IMR-90 (cell line): Measurements from ENCODE around the gene SLC7A4. TPM values are rescaled to one million over a fixed set of nuclear protein-coding genes. Genes with fewer than 3 reads are reported as not detected.

ENCODE experiments used
- ATAC-seq: fragments of 200-7000 bp; cut with Tn5 transposase; 2 replicates; pipeline ENCODE4 v1.9.1; 2020; ENCODE audit warnings: low read depth, mild to moderate bottlenecking, moderate library complexity
- BruUV-seq: library from RNA; stranded (reverse); fragments of 400-500 nt; replicated peaks from 2 replicates; lab custom pipeline; 2021; lab: Mats Ljungman, UMichigan
- CTCF ChIA-PET: fragments of 300-600 bp; formaldehyde crosslinking; extraction: SDS; loops from one replicate; lab custom pipeline; 2021; ENCODE audit warnings: antibody characterized with exemption; lab: Yijun Ruan, JAX
- POLR2A ChIA-PET: fragments of 300-600 bp; sonication (Branson Sonifier 250); formaldehyde crosslinking; loops from one replicate; lab custom pipeline; 2022; ENCODE audit warnings: antibody characterized with exemption; ENCODE audit not compliant: unreplicated experiment; lab: Charles Lee
- DNase-seq: peaks from one replicate; pipeline ENCODE4 v3.0.0; 2013
- H2AFZ ChIP-seq: replicated peaks from 2 replicates; pipeline ENCODE3; 2013; ENCODE audit warnings: low read length, mild to moderate bottlenecking; ENCODE audit not compliant: poor library complexity
- H2AK5ac ChIP-seq: 2 replicates; pipeline ENCODE4 v1.6.1; 2013; ENCODE audit warnings: low read depth, low read length, inconsistent platforms
- H2AK9ac ChIP-seq: replicated peaks from 2 replicates; pipeline ENCODE3; 2013; ENCODE audit warnings: mild to moderate bottlenecking, low read depth, low read length, moderate library complexity; ENCODE audit not compliant: poor library complexity
- H2BK120ac ChIP-seq: 2 replicates; pipeline ENCODE4 v1.6.1; 2013; ENCODE audit warnings: low read depth, low read length, inconsistent platforms
- H2BK15ac ChIP-seq: 3 replicates; pipeline ENCODE4 v1.6.1; 2013; ENCODE audit warnings: low read depth, low read length, inconsistent platforms
- H2BK20ac ChIP-seq: 2 replicates; pipeline ENCODE4 v1.6.1; 2013; ENCODE audit warnings: low read depth, mild to moderate bottlenecking, inconsistent platforms, low read length, moderate library complexity
- H2BK5ac ChIP-seq: 2 replicates; pipeline ENCODE4 v1.6.1; 2013; ENCODE audit warnings: mild to moderate bottlenecking, low read depth, low read length, inconsistent platforms; ENCODE audit not compliant: poor library complexity, severe bottlenecking
- H3K14ac ChIP-seq: replicated peaks from 2 replicates; pipeline ENCODE4 v1.6.1; 2013; ENCODE audit warnings: low read depth, low read length, inconsistent platforms
- H3K18ac ChIP-seq: 2 replicates; pipeline ENCODE4 v1.6.1; 2013; ENCODE audit warnings: low read depth, low read length, control low read depth
- H3K23ac ChIP-seq: 2 replicates; pipeline ENCODE4 v1.6.1; 2013; ENCODE audit warnings: low read depth, low read length, inconsistent platforms
- H3K27ac ChIP-seq: 2 replicates; pipeline ENCODE4 v1.5.1; 2013; ENCODE audit warnings: mild to moderate bottlenecking, control low read depth, low read length; ENCODE audit not compliant: insufficient read depth
- H3K27me3 ChIP-seq: 2 replicates; pipeline ENCODE4 v1.6.1; 2013; ENCODE audit warnings: low read length; ENCODE audit not compliant: control insufficient read depth, insufficient read depth
- H3K36me3 ChIP-seq: 2 replicates; pipeline ENCODE4 v1.6.1; 2013; ENCODE audit warnings: low read length, mixed read lengths; ENCODE audit not compliant: control insufficient read depth, insufficient read depth
- H3K4ac ChIP-seq: 2 replicates; pipeline ENCODE4 v1.6.1; 2013; ENCODE audit warnings: low read depth, low read length, inconsistent platforms
- H3K4me1 ChIP-seq: 2 replicates; pipeline ENCODE4 v1.6.1; 2013; ENCODE audit warnings: low read length, mixed read lengths; ENCODE audit not compliant: control insufficient read depth, insufficient read depth
- H3K4me2 ChIP-seq: 2 replicates; pipeline ENCODE4 v1.6.1; 2013; ENCODE audit warnings: low read depth, mild to moderate bottlenecking, control low read depth, low read length, moderate library complexity
- H3K4me3 ChIP-seq: 2 replicates; pipeline ENCODE4 v1.5.1; 2013; ENCODE audit warnings: low read depth, mild to moderate bottlenecking, control low read depth, low read length, moderate library complexity; ENCODE audit not compliant: insufficient read depth
- H3K56ac ChIP-seq: 2 replicates; pipeline ENCODE4 v1.6.1; 2013; ENCODE audit warnings: low read length, inconsistent platforms; ENCODE audit not compliant: insufficient read depth; ENCODE audit errors: extremely low read depth
- H3K79me1 ChIP-seq, 2 experiments: 2 replicates each; pipeline ENCODE4 v1.6.1; 2013; ENCODE audit warnings: low read length in 2 of 2, inconsistent platforms in 1 of 2, low read depth in 1 of 2
- H3K9ac ChIP-seq: 2 replicates; pipeline ENCODE4 v1.6.1; 2013; ENCODE audit warnings: low read depth, low read length, control low read depth
- H3K9me1 ChIP-seq: 2 replicates; pipeline ENCODE4 v1.6.1; 2013; ENCODE audit warnings: low read length, inconsistent platforms; ENCODE audit not compliant: insufficient read depth
- H3K9me3 ChIP-seq: 2 replicates; pipeline ENCODE4 v1.6.1; 2013; ENCODE audit warnings: low read length; ENCODE audit not compliant: control insufficient read depth, insufficient read depth
- H4K20me1 ChIP-seq: 2 replicates; pipeline ENCODE4 v1.6.1; 2013; ENCODE audit warnings: low read length, inconsistent platforms; ENCODE audit not compliant: insufficient read depth
- H4K5ac ChIP-seq: 2 replicates; pipeline ENCODE4 v1.6.1; 2013; ENCODE audit warnings: mild to moderate bottlenecking, low read depth, low read length, control low read depth
- H4K8ac ChIP-seq, 2 experiments: 2 replicates each; pipeline ENCODE4 v1.6.1; 2013; ENCODE audit warnings: low read depth in 2 of 2, low read length in 2 of 2, control low read depth in 1 of 2, inconsistent platforms in 1 of 2
- H4K91ac ChIP-seq: 2 replicates; pipeline ENCODE4 v1.6.1; 2013; ENCODE audit warnings: low read depth, low read length, inconsistent platforms; ENCODE audit not compliant: insufficient read depth
- BHLHE40 ChIP-seq: fragments of 150-350 bp; IDR thresholded peaks from 2 replicates; pipeline ENCODE4 v1.6.1; 2016; ENCODE audit warnings: mild to moderate bottlenecking, low read depth, low read length
- CEBPB ChIP-seq: IDR thresholded peaks from 2 replicates; pipeline ENCODE4 v1.6.1; 2012; ENCODE audit warnings: low read depth, low read length, improper control_type of control experiment
- CHD1 ChIP-seq: IDR thresholded peaks from 2 replicates; pipeline ENCODE4 v1.6.1; 2012; ENCODE audit warnings: low read depth, low read length, improper control_type of control experiment
- ELK1 ChIP-seq: fragments of 150-350 bp; IDR thresholded peaks from 2 replicates; pipeline ENCODE4 v1.6.1; 2016; ENCODE audit warnings: low read depth, mild to moderate bottlenecking, low read length, moderate library complexity, borderline replicate concordance
- FOS ChIP-seq: fragments of 150-350 bp; IDR thresholded peaks from 2 replicates; pipeline ENCODE4 v1.6.1; 2016; ENCODE audit warnings: low read depth, low read length
- MAFK ChIP-seq: IDR thresholded peaks from 2 replicates; pipeline ENCODE4 v1.6.1; 2012; ENCODE audit warnings: low read depth, low read length, improper control_type of control experiment
- MAZ ChIP-seq: IDR thresholded peaks from 2 replicates; pipeline ENCODE4 v1.6.1; 2012; ENCODE audit warnings: low read depth, mild to moderate bottlenecking, low read length, improper control_type of control experiment, moderate library complexity, borderline replicate concordance
- MXI1 ChIP-seq: IDR thresholded peaks from 2 replicates; pipeline ENCODE4 v1.6.1; 2012; ENCODE audit warnings: low read depth, mild to moderate bottlenecking, low read length, moderate library complexity, borderline replicate concordance
- POLR2A ChIP-seq: IDR thresholded peaks from 2 replicates; pipeline ENCODE4 v1.6.1; 2012; ENCODE audit warnings: mild to moderate bottlenecking, low read depth, low read length
- RFX5 ChIP-seq: IDR thresholded peaks from 2 replicates; pipeline ENCODE4 v1.8.0; 2012; ENCODE audit warnings: low read depth, mild to moderate bottlenecking, low read length, moderate library complexity
- SMC3 ChIP-seq: fragments of 150-350 bp; IDR thresholded peaks from 2 replicates; pipeline ENCODE4 v1.6.1; 2016; ENCODE audit warnings: low read depth, mild to moderate bottlenecking, antibody characterized with exemption, low read length, moderate library complexity
- WGBS, 2 experiments: methylation state at CpG; one replicate each; pipeline versions ENCODE4 v1.1.5 to v1.1.7; 2013; ENCODE audit warnings: missing lambda C conversion rate in 2 of 2; ENCODE audit not compliant: insufficient read length in 1 of 2; ENCODE audit errors: extremely low coverage in 2 of 2; 5-methylcytosine and 5-hydroxymethylcytosine counted together
- dilution Hi-C: fragments of 300-500 bp; cut with HindIII; formaldehyde crosslinking; loops from one replicate; pipeline ENCODE4 v1.14.3; 2018; ENCODE audit warnings: low sequenced_read_pairs; ENCODE audit not compliant: unreplicated experiment
- in situ Hi-C: fragments of 300-500 bp; cut with MboI; formaldehyde crosslinking; loops from 3 replicates; pipeline ENCODE4 v1.14.3; 2019; ENCODE audit warnings: low sequenced_read_pairs, inconsistent platforms, mixed read lengths
- intact Hi-C: fragments of 100-400 bp; cut with micrococcal nuclease; formaldehyde crosslinking; loops from 2 replicates; pipeline ENCODE4 v1.10.0; 2022
- polyA plus RNA-seq, 3 experiments: library from polyadenylated mRNA; depleted of rRNA; stranded (reverse); fragments of >200 nt; gene quantifications; 2 replicates each; pipeline ENCODE4 v1.2.3, GENCODE V29; 2012; ENCODE audit warnings: low replicate concordance in 1 of 3
- total RNA-seq: library from RNA; depleted of rRNA; stranded (reverse); fragments of >200 nt; gene quantifications from 2 replicates; pipeline ENCODE4 v1.2.3, GENCODE V29; 2012
- TF ChIP-seq, protein P1 (sequence below): fragments of 150-350 bp; IDR thresholded peaks from 2 replicates; pipeline ENCODE4 v1.6.1; 2017; ENCODE audit warnings: mild to moderate bottlenecking, antibody characterized with exemption, low read length, low read depth
- TF ChIP-seq, protein P2 (sequence below): conservative IDR thresholded peaks from 2 replicates; pipeline ENCODE4 v1.5.1; 2012; ENCODE audit warnings: mild to moderate bottlenecking, low read depth, low read length, improper control_type of control experiment

The SLC7A4 gene
- total and polyA plus RNA-seq, 2 of the 4 experiments (the other 2 are of a cell fraction): 0.03 TPM; not detected in 1

GRCh38 chr22:20987375-20987774, 45.0 kb downstream of the SLC7A4 start:
- WGBS, 2 experiments: 96% methylated on average over 7 of the region's 14 CpGs; no CpG with 5 or more reads in 1 of the 2 experiments
- no peaks in the 10 kb centered on the region for H3K27me3 ChIP-seq
- in situ Hi-C loops: no loop called here
- intact Hi-C loops: no loop called here
- H3K14ac ChIP-seq: no peak overlapping the region
- H3K9ac ChIP-seq: no peak overlapping the region
- no peak overlapping the region for H2BK20ac ChIP-seq
- H3K4me3 ChIP-seq: no peak overlapping the region
- H3K4me2 ChIP-seq: no peak overlapping the region
- no peak overlapping the region for H3K18ac ChIP-seq
- no peak overlapping the region for H2BK120ac ChIP-seq
- no peaks in the 10 kb centered on the region for H3K9me3 ChIP-seq
- no peak overlapping the region for H2AFZ ChIP-seq
- POLR2A ChIA-PET: no interaction called here
- H3K36me3 ChIP-seq: peaks cover 48% of the 10 kb centered on the region
- H3K56ac ChIP-seq: no peak overlapping the region
- peaks cover 19 to 36% of the 10 kb centered on the region in 2 experiments for H3K79me1 ChIP-seq
- peaks cover 8% of the 10 kb centered on the region; the same call in 1 of the 2 replicates for H3K9me1 ChIP-seq
- no peak for TF ChIP-seq ELK1
- TF ChIP-seq CEBPB: no peak
- no peak for TF ChIP-seq CHD1
- TF ChIP-seq FOS: no peak
- no peak for TF ChIP-seq MXI1
- TF ChIP-seq RFX5: no peak
- TF ChIP-seq MAZ: no peak
- no peak for TF ChIP-seq BHLHE40
- TF ChIP-seq, protein P1, sequence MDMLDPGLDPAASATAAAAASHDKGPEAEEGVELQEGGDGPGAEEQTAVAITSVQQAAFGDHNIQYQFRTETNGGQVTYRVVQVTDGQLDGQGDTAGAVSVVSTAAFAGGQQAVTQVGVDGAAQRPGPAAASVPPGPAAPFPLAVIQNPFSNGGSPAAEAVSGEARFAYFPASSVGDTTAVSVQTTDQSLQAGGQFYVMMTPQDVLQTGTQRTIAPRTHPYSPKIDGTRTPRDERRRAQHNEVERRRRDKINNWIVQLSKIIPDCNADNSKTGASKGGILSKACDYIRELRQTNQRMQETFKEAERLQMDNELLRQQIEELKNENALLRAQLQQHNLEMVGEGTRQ: no peak
- no peak for TF ChIP-seq MAFK
- no peak for TF ChIP-seq SMC3
- TF ChIP-seq, protein P2, sequence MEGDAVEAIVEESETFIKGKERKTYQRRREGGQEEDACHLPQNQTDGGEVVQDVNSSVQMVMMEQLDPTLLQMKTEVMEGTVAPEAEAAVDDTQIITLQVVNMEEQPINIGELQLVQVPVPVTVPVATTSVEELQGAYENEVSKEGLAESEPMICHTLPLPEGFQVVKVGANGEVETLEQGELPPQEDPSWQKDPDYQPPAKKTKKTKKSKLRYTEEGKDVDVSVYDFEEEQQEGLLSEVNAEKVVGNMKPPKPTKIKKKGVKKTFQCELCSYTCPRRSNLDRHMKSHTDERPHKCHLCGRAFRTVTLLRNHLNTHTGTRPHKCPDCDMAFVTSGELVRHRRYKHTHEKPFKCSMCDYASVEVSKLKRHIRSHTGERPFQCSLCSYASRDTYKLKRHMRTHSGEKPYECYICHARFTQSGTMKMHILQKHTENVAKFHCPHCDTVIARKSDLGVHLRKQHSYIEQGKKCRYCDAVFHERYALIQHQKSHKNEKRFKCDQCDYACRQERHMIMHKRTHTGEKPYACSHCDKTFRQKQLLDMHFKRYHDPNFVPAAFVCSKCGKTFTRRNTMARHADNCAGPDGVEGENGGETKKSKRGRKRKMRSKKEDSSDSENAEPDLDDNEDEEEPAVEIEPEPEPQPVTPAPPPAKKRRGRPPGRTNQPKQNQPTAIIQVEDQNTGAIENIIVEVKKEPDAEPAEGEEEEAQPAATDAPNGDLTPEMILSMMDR: no peak
- TF ChIP-seq POLR2A: no peak
- ATAC-seq (no peak), DNase-seq (no peak)
- H2BK5ac ChIP-seq: no peak overlapping the region
- dilution Hi-C loops: no loop called here
- no peak overlapping the region for H4K8ac ChIP-seq
- CTCF ChIA-PET: no interaction called here
- BruUV-seq: no TSS peak
- H3K23ac ChIP-seq: no peak overlapping the region
- no peaks in the 10 kb centered on the region for H4K20me1 ChIP-seq
- no peak overlapping the region for H2AK9ac ChIP-seq
- H2BK15ac ChIP-seq: no peak overlapping the region
- no peak overlapping the region for H4K5ac ChIP-seq
- H2AK5ac ChIP-seq: no peak overlapping the region
- H3K4ac ChIP-seq: no peak overlapping the region
- no peak overlapping the region for H3K27ac ChIP-seq
- H3K4me1 ChIP-seq: peaks cover 7% of the 10 kb centered on the region
- no peak overlapping the region for H4K91ac ChIP-seq
